IPS-NIHi7 (cell line): ENCODE results near the gene PRR29.

Experiments used
- DNase-seq: peaks from one replicate; pipeline ENCODE4 v3.0.0; 2012; ENCODE audit warnings: mixed read lengths; ENCODE audit errors: extremely low spot score

Gene PRR29

GRCh38 chr17:64042700-64043485, 44.7 kb downstream of the PRR29 start:
- no peak for DNase-seq

GRCh38 chr17:64045176-64045575, 47.0 kb downstream of the PRR29 start:
- DNase-seq, result no peak

- no peak for DNase-seq
Measured at GRCh38 chr17:64048805-64049204, 50.7 kb downstream of the PRR29 start.

GRCh38 chr17:64051153-64051552, 53.0 kb downstream of the PRR29 start:
- DNase-seq, result no peak

- no peak for DNase-seq
Measured at GRCh38 chr17:64053101-64053500, 55.0 kb downstream of the PRR29 start.
